ENCODE results near the gene FARP2.
"Not testable (repeated sequence)": the region's sequence is repeated elsewhere in the genome, so short reads cannot be mapped to it uniquely, and the experiment has no call there.

FARP2 gene

GRCh38 chr2:241412144-241412543, 56.1 kb downstream of the FARP2 start:
- DNase-seq: no peak

GRCh38 chr2:241413501-241413900, 57.4 kb downstream of the FARP2 start:
- not testable (repeated sequence) for DNase-seq

- no peak for DNase-seq
Observed at GRCh38 chr2:241413929-241414580, 58.0 kb downstream of the FARP2 start.

GRCh38 chr2:241415196-241415595, 59.1 kb downstream of the FARP2 start:
- no peak for DNase-seq

GRCh38 chr2:241417626-241418025, 61.5 kb downstream of the FARP2 start:
- no peak for DNase-seq

- DNase-seq: no peak
Observed at GRCh38 chr2:241421330-241421729, 65.2 kb downstream of the FARP2 start.

- DNase-seq: not testable (repeated sequence)
Observed at GRCh38 chr2:241421942-241422341, 65.9 kb downstream of the FARP2 start.

- no peak for DNase-seq
Observed at GRCh38 chr2:241422350-241422749, 66.3 kb downstream of the FARP2 start.

- DNase-seq: not testable (repeated sequence)
Observed at GRCh38 chr2:241423489-241423888, 67.4 kb downstream of the FARP2 start.

GRCh38 chr2:241425368-241425767, 69.3 kb downstream of the FARP2 start:
- no peak for DNase-seq

- no peak for DNase-seq
Observed at GRCh38 chr2:241430178-241430577, 74.1 kb downstream of the FARP2 start.

GRCh38 chr2:241432824-241433448, 76.9 kb downstream of the FARP2 start:
- no peak for DNase-seq

GRCh38 chr2:241437179-241437578, 81.1 kb downstream of the FARP2 start:
- DNase-seq: no peak

GRCh38 chr2:241441492-241441891, 85.4 kb downstream of the FARP2 start:
- DNase-seq: no peak

- DNase-seq: peak; percentile 70
Observed at GRCh38 chr2:241443486-241444223, 87.6 kb downstream of the FARP2 start.

- DNase-seq: no peak
Observed at GRCh38 chr2:241445426-241445825, 89.3 kb downstream of the FARP2 start.

GRCh38 chr2:241450092-241450491, 94.0 kb downstream of the FARP2 start:
- DNase-seq: not testable (repeated sequence)

- DNase-seq: no peak
Observed at GRCh38 chr2:241451840-241452506, 95.9 kb downstream of the FARP2 start.

GRCh38 chr2:241453919-241454318, 97.8 kb downstream of the FARP2 start:
- DNase-seq: not testable (repeated sequence)

GRCh38 chr2:241454837-241455485, 98.9 kb downstream of the FARP2 start:
- DNase-seq: no peak

- DNase-seq: no peak
Observed at GRCh38 chr2:241456546-241456945, 100.5 kb downstream of the FARP2 start.

- no peak for DNase-seq
Observed at GRCh38 chr2:241458687-241459086, 102.6 kb downstream of the FARP2 start.

GRCh38 chr2:241459520-241459919, 103.4 kb downstream of the FARP2 start:
- no peak for DNase-seq
